ENCODE data around the gene SIGLEC9.

SIGLEC9 gene

GRCh38 chr19:51172223-51172622, 47.5 kb downstream of the SIGLEC9 start:
- in situ Hi-C loops (cut with MboI; ENCODE audit: low sequenced_read_pairs) = no loop called here

GRCh38 chr19:51173681-51174080, 49.0 kb downstream of the SIGLEC9 start:
- in situ Hi-C loops (cut with MboI; ENCODE audit: low sequenced_read_pairs) = no loop called here

- in situ Hi-C loops (cut with MboI; ENCODE audit: low sequenced_read_pairs) = no loop called here
These were observed 54.5 kb downstream of the SIGLEC9 start for GRCh38 chr19:51179256-51179655.
